ENCODE data around the gene TGIF1. TPM values are rescaled to one million over a fixed set of nuclear protein-coding genes. Genes with fewer than 3 reads are reported as not detected.

Gene TGIF1
- 79.8 and 90.0 TPM in 2 replicates for total RNA-seq

DNA sequence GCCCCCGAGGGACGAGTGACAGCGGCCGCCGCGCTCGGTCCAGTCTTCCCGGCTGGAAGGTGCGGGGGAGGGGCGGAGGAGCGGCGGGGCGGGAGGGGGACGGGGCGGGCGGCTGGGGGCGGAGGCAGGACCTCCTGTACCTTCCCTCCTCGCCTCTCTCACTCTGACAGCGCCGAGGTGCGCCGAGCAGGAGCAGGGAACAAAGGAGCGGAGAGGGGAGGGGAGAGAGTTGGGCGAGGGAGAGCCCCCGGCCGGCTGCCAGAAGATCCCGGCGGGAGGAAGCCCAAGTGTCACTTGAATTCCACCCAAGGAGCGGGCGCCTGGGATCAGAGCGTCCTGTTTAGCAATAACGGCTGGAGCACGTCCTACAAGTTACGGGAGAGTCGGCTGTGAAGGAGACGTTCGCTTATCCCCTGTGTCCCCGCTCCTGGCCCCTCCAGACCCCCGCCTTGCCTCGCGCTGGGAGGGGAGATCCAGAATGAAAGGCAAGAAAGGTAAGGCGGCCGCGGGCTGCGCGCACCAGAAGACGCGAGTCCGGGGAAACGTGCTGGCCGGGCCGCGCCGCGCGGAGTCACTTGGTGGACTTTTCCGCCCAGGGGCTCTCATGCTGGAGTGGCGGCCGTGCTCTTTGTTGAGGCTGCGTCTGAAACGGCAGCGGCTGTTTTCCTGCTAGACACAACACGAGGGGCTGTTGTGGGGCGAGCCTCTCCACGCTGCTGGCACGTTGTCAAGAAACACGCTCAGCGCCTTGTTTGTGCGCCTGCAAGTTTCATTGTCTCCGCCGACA is at the start of gene TGIF1:
TSS of gene TGIF1 (plus strand) at position 161 of the 787 bp plus-strand sequence. CDS start at position 479, 318 bp downstream.

Other genes with a start within 250 kb of the TGIF1 start
- 0.52 and 0.76 TPM in 2 replicates for gene MYOM1, start 230.2 kb upstream of the TGIF1 start, total RNA-seq
- 560 and 622 TPM in 2 replicates for gene MYL12A, start 202.4 kb upstream of the TGIF1 start, total RNA-seq
- 379 and 394 TPM in 2 replicates for gene MYL12B, start 188.0 kb upstream of the TGIF1 start, total RNA-seq

Measured in articular chondrocyte of knee joint (primary cell).